ENCODE data around the gene LDHAL6A.

The LDHAL6A gene

DNA sequence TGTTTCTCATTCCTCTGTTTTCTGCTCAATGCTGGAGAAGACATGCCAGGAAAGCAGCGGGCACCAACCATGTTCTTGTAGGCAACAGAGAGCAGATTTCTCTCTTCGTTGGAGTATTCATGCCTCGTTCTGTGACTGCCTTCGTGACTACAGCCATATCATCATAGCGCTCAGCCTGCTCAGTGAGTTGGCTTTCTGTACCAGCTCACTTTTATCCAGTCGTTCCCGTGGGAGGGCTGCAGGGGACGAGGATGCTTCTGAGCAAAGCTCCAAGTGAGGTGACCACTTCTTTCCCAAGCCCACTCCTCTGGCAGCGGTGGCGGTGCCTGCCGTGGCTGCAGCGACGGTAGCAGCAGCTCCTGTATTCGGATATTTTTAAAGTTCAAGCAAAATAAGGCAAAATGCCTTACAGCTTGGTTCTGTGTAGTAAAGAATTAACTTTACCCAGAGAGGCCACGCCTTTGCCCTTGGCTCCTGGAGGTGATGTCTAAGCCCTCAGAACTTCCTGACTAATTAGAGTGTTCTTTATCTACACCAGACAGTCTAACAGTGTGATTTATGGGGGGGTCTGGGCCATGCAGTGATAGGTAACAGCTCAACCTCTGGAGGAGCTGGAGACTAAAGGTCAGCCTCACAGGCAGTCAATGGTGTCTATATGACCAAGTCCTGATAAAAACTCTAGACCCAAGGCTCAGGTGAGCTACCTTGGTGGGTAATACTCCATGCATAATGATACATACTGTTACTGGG lies 35.3 kb downstream of the LDHAL6A start:
- DNase-seq (ENCODE audit: low spot score): no peak

DNA sequence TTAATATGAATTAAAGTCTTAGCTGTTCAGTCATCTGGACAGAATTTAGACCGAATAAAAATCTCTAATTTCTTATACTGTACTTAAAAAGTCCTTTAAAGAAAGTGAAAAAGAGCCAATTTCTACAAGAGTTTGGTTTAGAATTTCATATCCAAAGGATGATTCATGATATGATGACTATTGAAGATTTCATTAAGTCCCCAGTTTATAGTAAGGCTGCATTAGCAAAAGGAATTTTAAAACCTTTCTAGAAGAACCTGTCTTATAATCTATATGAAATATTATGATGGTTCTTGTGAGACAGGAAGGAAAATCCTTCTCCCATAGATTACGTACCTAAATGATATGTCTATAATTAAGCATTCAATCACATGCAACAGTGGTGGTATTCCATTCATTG lies 36.3 kb downstream of the LDHAL6A start:
- DNase-seq (ENCODE audit: low spot score): no peak

DNA sequence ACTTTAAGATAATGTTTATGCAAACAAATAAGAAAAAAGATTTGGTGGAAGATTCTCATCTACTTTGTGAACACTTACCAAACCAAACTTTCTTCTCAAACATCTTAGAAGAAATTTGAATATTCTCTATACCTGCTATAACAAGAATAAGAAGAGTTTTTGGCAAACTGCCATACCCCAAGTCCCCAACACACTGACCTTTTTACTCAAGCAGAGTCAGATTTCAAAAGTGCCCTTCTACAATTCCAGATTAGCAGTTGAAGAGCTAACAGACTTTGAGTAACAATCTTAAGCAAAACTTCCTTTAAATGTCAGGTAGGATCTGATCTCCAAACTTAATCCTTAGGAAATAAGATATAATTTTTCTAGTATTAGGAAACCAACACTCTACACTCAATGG lies 37.2 kb downstream of the LDHAL6A start:
- DNase-seq (ENCODE audit: low spot score): no peak

DNA sequence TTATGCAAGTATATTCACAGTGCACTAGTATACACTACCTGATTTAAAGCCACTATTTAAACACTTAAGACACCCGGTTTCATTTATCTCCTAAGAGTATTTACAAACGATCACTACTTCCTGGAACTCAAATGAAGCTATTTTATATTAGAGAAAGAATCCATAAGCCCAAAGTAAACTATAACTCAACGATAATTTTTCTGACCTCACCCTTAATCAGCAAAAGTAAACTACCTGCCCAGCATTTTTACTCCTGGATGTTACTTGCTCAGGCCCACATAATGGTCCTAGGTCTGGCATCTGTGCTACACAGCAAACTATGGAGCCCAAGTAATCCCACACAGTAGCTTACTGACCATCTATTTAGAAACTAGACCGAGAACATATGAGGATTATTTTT lies 37.7 kb downstream of the LDHAL6A start:
- DNase-seq (ENCODE audit: low spot score): no peak

DNA sequence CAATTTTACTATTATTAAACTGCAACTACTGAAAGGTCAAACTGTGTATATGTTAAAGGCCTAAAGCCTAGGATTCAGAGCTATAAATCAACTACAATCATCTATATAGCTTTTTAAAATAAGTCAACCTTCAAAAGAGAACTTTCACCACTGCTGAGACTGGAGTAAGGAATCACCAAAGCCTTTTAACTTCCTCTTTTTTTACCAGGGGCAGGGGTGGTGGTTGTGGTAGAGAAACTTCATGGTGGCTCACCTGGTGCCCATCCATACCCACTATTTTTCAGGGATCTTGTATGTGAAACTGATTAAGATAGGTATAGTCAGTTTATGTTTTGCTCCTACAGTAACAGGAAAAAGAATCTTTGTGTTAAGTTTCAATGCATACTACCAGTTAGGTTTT lies 39.6 kb downstream of the LDHAL6A start:
- no peak for DNase-seq (ENCODE audit: low spot score)

DNA sequence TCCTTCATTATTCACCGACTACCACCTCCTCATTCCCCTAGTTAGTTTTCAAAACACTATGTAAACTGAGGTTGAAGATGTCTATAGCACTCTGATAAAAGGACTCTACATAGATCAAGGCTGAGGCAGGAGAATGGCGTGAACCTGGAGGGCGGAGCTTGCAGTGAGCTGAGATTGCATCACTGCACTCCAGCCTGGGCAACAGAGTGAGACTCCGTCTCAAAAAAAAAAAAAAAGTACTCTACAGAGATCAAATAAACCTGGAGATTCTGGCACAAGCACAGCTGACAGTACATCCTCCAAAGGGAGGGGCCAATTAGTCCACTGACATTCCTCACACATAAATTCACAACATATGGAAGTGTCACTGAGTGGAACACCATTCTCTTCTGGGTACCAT lies 40.0 kb downstream of the LDHAL6A start:
- no peak for DNase-seq (ENCODE audit: low spot score)

DNA sequence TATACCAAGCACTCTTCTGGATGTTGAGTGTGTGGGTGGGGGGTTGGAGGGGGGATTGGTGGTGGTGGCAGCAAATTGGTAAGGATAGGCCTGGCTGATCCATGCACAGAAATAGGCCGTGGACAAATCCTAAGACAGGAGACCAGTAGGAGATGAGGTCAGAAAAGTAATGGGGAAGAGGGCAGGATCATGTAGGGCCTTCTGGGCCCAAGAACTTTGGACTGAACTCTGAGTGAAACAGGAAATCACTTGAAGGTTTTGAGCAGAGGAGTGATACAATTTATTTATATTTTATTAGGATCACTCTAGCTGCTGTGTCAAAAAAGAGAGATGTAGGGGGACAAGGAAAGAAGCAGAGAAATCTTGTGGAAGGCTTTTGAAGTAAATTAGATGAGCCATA lies 42.4 kb downstream of the LDHAL6A start:
- no peak for DNase-seq (ENCODE audit: low spot score)

DNA sequence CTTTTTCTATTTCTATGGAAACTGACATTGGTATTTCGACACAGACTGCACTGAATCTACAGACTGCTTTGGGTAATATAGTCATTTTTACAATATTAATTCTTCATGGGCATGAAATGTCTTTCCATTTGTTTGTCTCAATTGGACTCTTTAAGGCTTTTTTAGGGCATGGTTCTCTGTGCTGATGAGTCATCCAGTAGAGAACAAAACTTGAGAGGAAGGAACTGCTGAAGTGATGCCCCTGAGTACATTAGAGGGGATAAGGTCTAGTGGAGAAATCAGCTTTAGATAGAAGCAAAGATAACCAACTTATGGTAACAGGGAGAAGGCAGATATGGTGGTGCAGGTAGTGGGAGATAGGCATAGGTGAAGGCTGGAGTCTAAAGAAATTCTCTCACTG lies 46.0 kb downstream of the LDHAL6A start:
- no peak for DNase-seq (ENCODE audit: low spot score)

DNA sequence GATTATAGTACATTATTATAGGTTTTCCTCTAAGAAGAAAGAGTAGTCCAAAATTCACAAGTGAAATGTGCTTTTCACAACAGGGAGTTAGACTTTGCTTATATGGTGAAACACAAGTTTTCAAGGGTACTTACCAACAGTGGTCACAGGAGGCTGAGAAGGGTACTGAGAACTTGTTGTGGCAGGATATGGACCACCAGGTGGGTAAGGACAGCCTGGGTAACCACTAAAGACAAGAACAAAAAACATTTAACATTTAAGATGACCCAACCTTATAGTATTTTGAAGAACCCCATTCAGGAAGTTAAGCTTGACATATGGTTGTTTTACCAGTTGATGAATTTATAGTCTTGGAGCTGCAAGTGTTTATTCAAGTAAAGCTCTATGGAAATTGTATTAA lies 46.7 kb downstream of the LDHAL6A start:
- no peak for DNase-seq (ENCODE audit: low spot score)

DNA sequence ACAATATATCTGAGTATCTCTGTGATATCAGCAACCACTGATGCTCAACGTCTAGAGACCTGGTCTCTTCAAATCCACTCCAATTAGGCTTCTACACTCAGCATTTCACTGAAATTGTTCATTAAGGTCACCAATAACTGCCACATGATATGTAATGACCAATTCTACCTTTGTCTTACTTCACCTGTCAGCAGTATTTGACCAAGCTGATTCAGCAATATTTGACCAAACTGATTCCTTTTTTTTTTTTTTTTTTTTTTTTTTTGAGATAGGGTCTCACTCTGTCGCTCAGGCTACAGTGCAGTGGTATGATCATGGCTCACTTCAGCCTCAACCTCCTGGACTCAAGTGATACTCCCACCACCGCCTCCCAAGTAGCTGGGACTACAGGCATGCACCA lies 65.5 kb downstream of the LDHAL6A start:
- no peak for DNase-seq (ENCODE audit: low spot score)

DNA sequence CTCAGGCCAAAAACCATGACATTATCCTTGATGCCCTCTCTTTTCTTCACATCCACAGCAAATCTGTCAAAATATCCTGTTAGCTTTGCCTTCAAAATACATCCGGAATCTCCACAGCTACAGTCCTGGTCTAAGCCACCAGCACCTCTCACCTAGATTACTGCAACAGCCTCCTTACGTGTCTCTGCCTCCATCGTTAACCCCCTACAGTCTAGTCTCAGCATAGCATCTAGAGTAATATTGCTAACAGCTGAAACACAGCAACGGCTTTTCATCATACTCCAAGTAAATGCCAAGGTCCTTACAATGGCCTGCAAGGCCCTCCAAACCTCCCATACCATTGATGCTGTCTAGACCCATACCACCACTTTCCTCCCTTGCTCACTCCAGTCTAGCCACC lies 66.7 kb downstream of the LDHAL6A start:
- peak; percentile 5 for DNase-seq (ENCODE audit: low spot score)

DNA sequence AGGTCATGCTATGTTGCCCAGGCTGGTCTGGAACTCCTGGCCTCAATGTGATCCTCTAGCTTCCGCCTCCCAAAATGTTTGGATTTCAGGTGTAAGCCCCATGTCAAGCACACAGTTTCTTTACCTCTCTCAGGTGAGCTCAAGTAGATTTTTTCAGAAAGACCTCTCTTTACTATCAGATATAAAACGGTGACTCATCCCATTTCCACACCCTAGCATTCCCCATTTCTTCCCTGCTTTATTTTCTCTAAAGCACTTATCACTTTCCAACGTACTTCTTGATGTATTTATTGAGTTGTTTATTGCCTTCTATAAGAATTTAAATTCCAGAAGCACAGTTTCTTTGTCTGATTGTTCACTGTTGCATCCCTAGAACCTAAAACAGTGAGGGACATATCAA lies 67.4 kb downstream of the LDHAL6A start:
- DNase-seq (ENCODE audit: low spot score): no peak

DNA sequence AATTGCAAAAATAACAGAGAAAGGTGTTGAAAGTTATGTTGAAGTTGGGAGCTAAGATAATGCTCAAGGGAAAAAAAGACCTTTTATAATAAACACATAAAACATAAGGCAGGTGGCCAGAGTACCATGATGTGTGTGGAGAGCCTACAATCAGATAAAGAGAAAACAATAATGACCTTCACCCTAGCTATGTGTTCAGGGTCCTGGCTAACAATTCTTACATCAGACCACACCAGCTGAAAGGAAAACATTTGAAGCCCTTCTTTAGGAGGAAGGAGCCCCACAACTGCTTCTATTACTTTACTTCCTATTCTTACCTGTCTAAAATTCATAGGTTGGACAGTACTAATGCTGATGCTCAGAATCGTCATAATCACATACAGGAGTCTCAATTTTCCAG lies 68.6 kb downstream of the LDHAL6A start:
- no peak for DNase-seq (ENCODE audit: low spot score)

DNA sequence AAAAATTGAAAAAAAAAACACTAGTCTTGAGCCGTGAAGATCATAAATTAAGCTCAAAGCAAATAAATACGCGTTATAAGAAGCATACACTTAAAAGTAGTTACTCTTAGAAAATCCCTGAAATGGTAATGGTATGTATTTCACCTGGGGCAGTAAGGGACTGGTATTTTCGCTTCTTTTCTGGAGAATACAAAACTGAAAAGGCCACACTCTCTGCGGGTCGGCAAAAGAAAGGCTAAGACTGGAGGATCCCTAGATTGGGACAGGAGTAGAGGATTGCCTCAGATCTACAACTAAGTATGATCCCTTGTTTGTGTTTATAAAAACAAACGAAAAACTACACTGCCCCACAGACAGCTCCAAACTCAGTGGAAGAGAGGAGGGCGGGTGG lies 70.5 kb downstream of the LDHAL6A start:
- DNase-seq (ENCODE audit: low spot score): no peak

DNA sequence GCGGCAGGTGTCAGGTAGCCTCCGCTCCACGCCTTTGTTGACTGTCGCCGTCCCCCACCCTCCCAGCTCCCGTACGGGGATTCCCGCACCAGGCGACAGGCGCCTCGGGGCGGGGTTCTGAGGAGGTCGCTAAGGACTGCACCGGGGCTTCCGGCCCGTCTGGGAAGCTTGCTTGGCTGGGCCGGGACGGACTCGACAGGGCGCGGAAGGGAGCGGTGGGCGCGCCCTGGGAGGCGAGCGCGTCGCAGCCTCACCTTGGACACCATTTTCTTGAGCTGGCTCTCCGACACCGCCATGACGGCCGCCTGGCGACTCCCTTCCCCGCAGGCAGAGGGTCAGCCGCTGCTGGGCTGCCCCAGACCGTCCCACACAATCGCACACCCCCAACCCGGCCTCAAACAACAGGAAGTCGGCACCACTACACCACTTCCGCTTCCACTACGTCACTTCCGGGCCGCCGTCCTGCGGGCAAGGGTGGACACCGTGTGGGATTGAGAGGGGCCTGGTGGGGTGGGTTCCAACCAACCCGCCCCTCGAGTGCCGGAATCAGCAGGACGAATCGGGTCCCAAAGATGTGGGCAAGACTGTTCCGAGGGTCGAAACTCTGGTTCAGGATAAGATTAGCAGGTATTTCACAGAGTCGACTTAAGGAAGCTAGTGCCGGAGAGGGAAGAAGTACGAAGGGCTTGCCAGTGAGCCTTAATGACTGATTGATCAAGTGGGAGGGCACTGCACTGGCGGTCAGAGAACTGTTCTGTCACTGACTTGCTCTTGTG lies 71.1 kb downstream of the LDHAL6A start, which contains the start of gene TSG101:
TSG101 (minus strand) TSS at position 422 of the 776 bp plus-strand sequence; CDS start at position 296, 126 bp downstream.
- peak; percentile 95 for DNase-seq (ENCODE audit: low spot score)

DNA sequence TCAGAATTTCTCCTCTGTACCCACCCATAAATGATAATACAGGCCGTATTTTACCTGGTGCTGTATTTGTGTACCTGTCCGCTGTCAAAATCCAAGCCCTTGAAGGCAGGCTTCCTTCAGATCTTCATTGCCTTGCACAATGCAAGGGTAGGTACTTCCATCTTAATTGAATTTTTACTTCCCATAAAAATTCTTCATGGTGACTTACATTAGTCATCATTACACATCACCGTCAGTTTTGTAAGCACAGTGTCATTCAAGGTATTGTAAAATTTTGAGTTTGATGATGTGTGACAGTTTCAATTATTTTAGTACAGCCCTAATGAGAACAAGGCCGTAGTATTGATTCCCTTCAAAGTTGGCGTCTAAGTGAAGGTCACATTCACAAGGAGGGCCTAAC lies 71.9 kb downstream of the LDHAL6A start:
- DNase-seq (ENCODE audit: low spot score): peak; percentile 38

Data from AG08396 (cell line).